Lower leg skin (tissue), 4 donors: ENCODE measurements around the gene DMRT1. TPM values are rescaled to one million over a fixed set of nuclear protein-coding genes. Genes with fewer than 3 reads are reported as not detected.
A peak's percentile ranks its signal among the peaks of the same experiment; 100 is the strongest.

ENCODE experiments used
- DNase-seq, 2 donors: peaks; one replicate each; pipeline ENCODE4 v3.0.0-alpha.2; 2019; ENCODE audit warnings: low spot score in 2 of 2
- H3K4me3 ChIP-seq: fragments of 200-600 bp; sonication (generic); 2 replicates; pipeline ENCODE4 v1.5.1; 2017; ENCODE audit warnings: mild to moderate bottlenecking, low read depth; ENCODE audit not compliant: poor library complexity, severe bottlenecking
- CTCF ChIP-seq, 3 donors: fragments of 450-650 bp; IDR thresholded peaks; one replicate each; pipeline ENCODE4 v1.5.1; 2016; ENCODE audit warnings: antibody characterized with exemption in 3 of 3, mild to moderate bottlenecking in 3 of 3, moderate library complexity in 2 of 3
- POLR2A ChIP-seq, 2 donors: fragments of 450-650 bp; IDR thresholded peaks; one replicate each; pipeline ENCODE4 v1.6.1; 2016 to 2017; ENCODE audit warnings: antibody characterized with exemption in 2 of 2, mild to moderate bottlenecking in 1 of 2, moderate library complexity in 1 of 2
- WGBS, 2 donors: methylation state at CpG; one replicate each; pipeline ENCODE4 v1.1.5; 2018; 5-methylcytosine and 5-hydroxymethylcytosine counted together
- intact Hi-C: fragments of 100-400 bp; cut with DNase I; formaldehyde crosslinking; loops from one replicate; pipeline ENCODE4 v1.15.0; 2023; ENCODE audit warnings: low total_unique reads
- total RNA-seq, 4 donors: library from RNA; depleted of rRNA; stranded (reverse); fragments of >200 nt; gene quantifications; one replicate each; pipeline ENCODE4 v1.1.0, GENCODE V29; 2016

DMRT1 gene
- total RNA-seq, 4 donors from 2014 or later, result not detected

GRCh38 chr9:883011-883410, 41.5 kb downstream of the DMRT1 start:
- 76% methylated on average over 8 of the region's 8 CpGs for WGBS, 2 donors
- TF ChIP-seq POLR2A (IDR thresholded peaks at IDR 0.05), result no peak
- H3K4me3 ChIP-seq, result no peak overlapping the region
- intact Hi-C loops, result no loop called here
- DNase-seq, result no peak

GRCh38 chr9:886886-887285, 45.4 kb downstream of the DMRT1 start:
- no peak for TF ChIP-seq CTCF (IDR thresholded peaks at IDR 0.05)
- no peak for TF ChIP-seq POLR2A (IDR thresholded peaks at IDR 0.05)
- intact Hi-C loops, result no loop called here
- WGBS, 2 donors, result 79 to 81% methylated on average over 6 of the region's 6 CpGs
- DNase-seq, result no peak
- H3K4me3 ChIP-seq, result no peak overlapping the region

GRCh38 chr9:892123-892522, 50.6 kb downstream of the DMRT1 start:
- no peak overlapping the region for H3K4me3 ChIP-seq
- 80 to 84% methylated on average over 5 of the region's 5 CpGs for WGBS, 2 donors
- no peak for DNase-seq
- intact Hi-C loops, result loop anchor here (5.0 kb wide), 1 partner anchor 115 kb away; no protein-coding TSS in a partner anchor
- TF ChIP-seq POLR2A (IDR thresholded peaks at IDR 0.05) (no peak), CTCF (IDR thresholded peaks at IDR 0.05) (no peak)

GRCh38 chr9:893115-893514, 51.6 kb downstream of the DMRT1 start:
- intact Hi-C loops, result loop anchor here (5.0 kb wide), 1 partner anchor 114 kb away; no protein-coding TSS in a partner anchor

GRCh38 chr9:893843-894420, 52.4 kb downstream of the DMRT1 start:
- peak in 1 of 2 donors; percentile 43 for DNase-seq
- TF ChIP-seq POLR2A (IDR thresholded peaks at IDR 0.05) (no peak), CTCF (IDR thresholded peaks at IDR 0.05) (peak in 1 of 3 donors; percentile 43)
- intact Hi-C loops, result loop anchor here (5.0 kb wide), 1 partner anchor 113 kb away; no protein-coding TSS in a partner anchor
- no peak overlapping the region for H3K4me3 ChIP-seq
- WGBS, 2 donors, result 11 to 13% methylated on average over 9 of the region's 9 CpGs

More at GRCh38 chr9:893115-893514, 51.6 kb downstream of the DMRT1 start:
- H3K4me3 ChIP-seq, result no peak overlapping the region
- WGBS, 2 donors, result 82 to 86% methylated on average over 5 of the region's 5 CpGs
- DNase-seq, result no peak
- TF ChIP-seq CTCF (IDR thresholded peaks at IDR 0.05) (no peak), POLR2A (IDR thresholded peaks at IDR 0.05) (no peak)

GRCh38 chr9:899440-900184, 58.1 kb downstream of the DMRT1 start:
- TF ChIP-seq CTCF (IDR thresholded peaks at IDR 0.05) (no peak), POLR2A (IDR thresholded peaks at IDR 0.05) (no peak)
- 40 to 42% methylated on average over 12 of the region's 12 CpGs for WGBS, 2 donors
- H3K4me3 ChIP-seq, result no peak overlapping the region
- intact Hi-C loops, result no loop called here
- DNase-seq, result peak in 1 of 2 donors; percentile 19
